GM18499 (cell line): ENCODE measurements around the gene VAPB.

ENCODE experiments used
- ATAC-seq: cut with Tn5 transposase; IDR thresholded peaks from one replicate; pipeline ENCODE4 v1.9.1; 2021; ENCODE audit warnings: moderate number of reproducible peaks; ENCODE audit not compliant: insufficient read depth, unreplicated experiment

The VAPB gene

GRCh38 chr20:58377017-58377416, 12.0 kb upstream of the VAPB start:
- no peak for ATAC-seq

- no peak for ATAC-seq
Observed at GRCh38 chr20:58377766-58378401, 11.1 kb upstream of the VAPB start.

GRCh38 chr20:58378704-58379103, 10.3 kb upstream of the VAPB start:
- no peak for ATAC-seq

- ATAC-seq, result no peak
Observed at GRCh38 chr20:58381627-58382026, 7.4 kb upstream of the VAPB start.

DNA sequence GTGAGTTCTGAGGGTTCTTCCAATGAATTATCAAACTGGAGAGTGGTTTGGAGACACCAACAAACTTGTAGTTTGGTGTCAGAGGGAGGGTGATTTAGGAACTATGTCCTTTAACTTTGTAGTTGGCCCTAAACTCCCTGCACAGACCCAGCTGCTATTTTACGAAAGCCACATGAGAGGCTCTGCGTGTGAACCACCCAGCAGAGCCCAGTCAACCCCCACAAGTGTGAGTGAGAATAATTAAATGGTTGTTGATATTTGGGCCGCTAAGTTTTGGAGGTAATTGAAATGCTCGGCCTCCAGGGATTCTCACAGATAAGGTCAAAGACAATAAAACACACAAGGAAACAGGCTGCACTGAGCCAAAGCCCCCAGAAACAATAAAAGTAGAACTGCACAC, 6.9 kb upstream of the VAPB start:
- no peak for ATAC-seq

GRCh38 chr20:58384821-58385220, 4.2 kb upstream of the VAPB start:
- ATAC-seq, result no peak

- ATAC-seq, result no peak
Observed at GRCh38 chr20:58388028-58388601, 914 bp upstream of the VAPB start.

DNA sequence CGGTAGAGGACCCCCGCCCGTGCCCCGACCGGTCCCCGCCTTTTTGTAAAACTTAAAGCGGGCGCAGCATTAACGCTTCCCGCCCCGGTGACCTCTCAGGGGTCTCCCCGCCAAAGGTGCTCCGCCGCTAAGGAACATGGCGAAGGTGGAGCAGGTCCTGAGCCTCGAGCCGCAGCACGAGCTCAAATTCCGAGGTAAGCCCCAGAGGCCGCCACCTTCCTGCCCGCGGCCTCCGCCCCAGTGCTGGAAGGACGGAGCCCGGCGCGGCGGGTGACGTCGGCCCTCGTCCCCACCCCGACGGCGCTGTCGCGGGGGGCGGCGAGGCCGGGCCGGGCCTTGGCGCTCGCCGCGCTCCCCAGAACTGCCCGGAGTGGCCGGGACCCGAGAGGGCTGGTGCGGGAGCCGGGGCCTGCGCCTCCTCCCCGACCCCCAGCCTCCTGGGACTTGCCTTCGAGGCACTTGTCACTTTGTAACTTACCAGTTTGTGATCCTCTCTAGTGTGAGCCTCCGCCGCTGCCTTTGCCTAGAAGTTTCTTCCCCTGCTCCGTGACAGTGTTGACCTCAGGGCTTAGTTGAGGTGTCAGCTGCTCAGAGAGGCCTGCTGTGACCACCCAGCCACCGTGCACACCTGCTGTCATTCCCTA, 417 bp downstream of the VAPB start:
- peak; percentile 21 for ATAC-seq

DNA sequence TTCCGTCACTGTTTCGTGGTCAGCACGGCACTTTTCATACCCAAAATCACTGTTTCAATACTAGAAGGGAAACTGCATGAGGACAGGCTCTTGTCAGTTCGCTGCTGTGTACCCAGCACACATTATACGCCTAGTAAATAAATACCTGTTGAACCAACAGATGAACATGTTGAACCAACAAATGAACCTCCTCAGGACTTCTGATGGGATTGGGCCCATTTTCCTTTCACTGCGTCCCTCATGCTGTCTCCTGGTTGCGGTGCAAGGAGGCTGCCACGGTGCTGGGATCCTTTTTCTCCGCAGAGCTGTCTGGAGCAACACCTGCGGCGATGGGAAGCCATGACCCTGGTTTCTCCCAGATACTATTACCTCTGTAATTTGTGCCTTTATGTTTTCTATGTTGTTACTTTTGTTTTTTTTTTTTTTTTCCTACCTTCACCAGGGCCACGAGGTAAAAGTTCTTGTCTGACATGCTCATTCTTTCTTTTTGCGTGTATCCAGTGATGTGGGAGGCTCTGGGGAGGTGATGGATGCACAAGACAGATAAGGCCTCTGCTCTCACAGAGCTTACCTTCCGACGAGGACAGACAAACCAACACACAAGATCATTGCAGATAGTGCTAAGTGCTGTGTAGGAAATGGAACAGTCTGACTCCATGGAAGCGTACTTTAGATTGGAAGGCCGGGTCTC, 1.1 kb downstream of the VAPB start:
- no peak for ATAC-seq

DNA sequence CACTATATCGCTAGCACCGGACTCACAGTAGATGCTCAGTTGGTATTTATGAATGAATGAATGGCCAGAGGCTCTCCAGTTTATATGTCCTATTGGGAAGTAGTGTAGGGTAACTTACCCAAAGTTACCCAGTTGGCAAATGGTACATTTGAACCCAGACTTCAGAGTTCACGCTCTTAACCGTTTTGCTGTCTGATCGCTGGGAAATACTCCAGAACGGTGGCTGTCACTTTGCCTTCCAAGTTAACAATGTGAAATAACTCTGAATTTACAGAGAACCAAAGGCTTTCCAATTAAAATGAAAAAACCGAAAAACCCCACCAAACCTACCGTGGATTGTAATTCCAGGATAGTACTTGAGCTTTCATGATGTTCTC, 1.6 kb downstream of the VAPB start:
- ATAC-seq, result no peak

GRCh38 chr20:58392286-58392685, 3.3 kb downstream of the VAPB start:
- no peak for ATAC-seq

DNA sequence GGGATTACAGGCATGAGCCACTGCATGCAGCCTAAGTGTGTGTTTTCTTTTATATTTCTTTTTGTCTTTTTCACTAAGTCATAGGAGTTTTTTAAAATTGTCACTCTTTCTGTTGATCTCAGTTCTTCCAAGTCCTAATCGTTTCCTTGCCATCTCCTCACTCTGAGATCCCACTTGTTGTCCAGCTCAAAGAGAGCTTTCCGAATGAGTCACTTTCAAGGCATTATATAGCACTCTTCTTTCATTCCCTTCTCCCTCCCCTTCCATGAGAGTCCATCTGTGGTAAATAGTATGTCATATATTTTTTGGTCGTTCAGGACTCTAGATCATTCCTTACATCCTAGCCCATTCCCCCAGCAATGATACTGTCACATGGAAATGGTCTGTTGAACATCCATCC, 4.3 kb downstream of the VAPB start:
- ATAC-seq, result no peak

DNA sequence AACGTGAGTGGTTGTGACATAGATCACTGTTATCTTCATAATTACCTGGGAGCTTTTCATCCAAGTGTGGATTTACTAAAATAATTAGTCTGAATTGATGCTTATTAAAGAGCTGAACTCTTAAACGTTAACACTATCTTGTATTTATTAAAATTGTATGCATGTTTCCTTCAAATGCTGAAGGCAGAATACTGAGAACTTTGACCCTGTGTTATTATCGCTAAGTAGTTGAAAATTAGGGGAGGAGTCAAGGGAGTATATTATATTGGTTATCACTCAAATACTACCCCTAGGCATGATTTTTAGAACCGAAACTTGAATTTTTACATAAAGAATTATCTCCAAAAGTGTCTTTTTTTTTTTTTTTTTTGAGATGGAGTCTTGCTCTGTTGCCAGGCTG, 5.8 kb downstream of the VAPB start:
- ATAC-seq, result no peak

GRCh38 chr20:58395604-58396003, 6.6 kb downstream of the VAPB start:
- no peak for ATAC-seq

DNA sequence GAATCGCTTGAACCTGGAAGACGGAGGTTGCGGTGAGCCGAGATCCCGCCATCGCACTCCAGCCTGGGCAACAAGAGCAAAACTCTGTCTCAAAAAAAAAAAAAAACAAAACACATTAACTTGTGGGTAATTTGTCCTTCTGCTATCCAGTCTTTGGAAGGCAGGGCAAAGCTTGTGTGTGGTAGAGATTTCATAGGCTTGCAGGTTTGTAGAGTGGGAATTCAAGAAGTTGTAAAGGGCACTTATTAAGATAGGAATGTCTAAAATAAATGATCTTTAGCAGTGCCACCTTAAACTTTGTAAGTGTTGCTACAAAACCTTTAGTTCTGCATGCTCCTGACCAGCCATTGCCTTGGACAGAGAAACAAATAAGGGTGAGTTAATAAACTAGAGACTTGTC, 8.4 kb downstream of the VAPB start:
- ATAC-seq, result no peak

- no peak for ATAC-seq
Observed at GRCh38 chr20:58398254-58398653, 9.2 kb downstream of the VAPB start.

- ATAC-seq, result no peak
Observed at GRCh38 chr20:58399926-58400325, 10.9 kb downstream of the VAPB start.

DNA sequence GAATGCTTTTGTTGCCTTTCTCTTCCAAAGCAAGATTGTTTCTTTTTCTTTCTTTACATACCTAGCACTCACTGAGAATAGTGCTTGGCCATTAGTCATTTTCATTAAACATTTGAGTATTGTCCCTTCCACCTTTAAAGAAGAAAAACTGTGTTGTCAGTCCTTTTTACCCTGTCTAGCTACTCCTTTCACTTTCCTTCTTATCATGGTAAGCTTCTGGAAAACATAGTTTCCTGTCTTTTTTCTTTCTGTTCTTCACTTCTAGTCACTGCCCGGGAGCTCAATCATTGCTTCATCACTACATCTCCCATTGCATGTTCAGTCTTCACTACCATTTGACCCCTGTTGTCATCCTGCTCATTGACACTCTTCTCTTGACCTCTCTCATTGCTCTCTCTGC, 12.1 kb downstream of the VAPB start:
- ATAC-seq, result no peak

DNA sequence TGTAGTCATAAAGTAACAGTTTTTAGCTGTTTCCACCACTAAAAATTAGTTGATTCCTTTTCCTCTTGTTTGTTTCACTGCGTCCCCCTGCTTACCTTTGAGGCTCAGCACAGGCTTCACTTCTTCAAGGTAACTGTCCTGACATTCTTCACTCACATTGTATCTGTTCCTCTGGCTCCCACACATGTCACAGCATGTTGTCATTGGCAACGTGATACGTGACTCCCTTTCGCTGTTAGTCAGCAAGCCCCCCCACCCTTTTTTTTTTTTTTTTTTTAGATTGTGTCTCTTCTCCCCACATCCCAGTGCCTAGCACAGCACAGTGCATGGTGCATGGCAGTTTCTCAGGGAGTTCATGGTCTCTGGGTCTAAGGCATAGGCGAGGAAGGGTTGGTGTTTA, 13.3 kb downstream of the VAPB start:
- no peak for ATAC-seq

DNA sequence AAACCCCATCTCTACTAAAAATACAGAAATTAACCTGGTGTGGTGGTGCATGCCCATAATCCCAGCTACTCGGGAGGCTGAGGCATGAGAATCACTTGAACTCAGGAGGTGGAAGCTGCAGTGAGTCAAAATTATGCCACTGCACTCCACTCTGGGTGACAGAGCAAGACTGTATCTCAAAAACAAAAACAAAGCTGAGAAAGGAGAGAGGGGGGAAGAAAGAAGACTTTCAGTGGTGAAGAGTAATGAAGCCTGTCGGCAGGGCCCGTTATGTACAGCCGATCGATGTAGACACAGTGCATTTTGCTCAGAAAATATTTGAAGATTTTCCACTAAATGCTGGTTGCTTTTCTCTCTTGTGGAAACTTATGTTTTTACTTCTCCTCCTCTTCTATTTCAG, 13.8 kb downstream of the VAPB start:
- peak; percentile 58 for ATAC-seq

DNA sequence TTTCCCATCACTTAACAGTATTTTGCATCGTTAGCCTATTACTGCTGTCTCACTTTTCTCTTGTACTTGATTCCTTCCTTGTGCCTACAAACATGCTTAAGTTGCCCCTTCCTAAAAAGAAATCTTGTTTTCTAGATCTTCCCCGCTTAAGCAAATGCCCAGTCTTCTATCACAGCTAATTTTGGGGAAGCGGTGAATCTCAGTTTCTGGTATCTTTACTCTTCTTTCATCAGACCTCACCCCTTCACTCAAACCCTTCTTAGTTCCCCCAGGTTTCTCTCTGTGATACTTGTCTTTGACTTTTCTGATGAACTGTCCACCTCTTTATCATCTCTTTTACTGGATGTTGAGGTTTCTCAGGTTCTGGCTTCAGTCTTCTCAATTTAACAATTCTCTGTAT, 14.2 kb downstream of the VAPB start:
- ATAC-seq, result no peak
